GM21825 (cell line): Measurements from ENCODE around the gene ENTR1.
"Not testable (repeated sequence)": the region's sequence is repeated elsewhere in the genome, so short reads cannot be mapped to it uniquely, and the experiment has no call there.

Experiments
- ATAC-seq: cut with Tn5 transposase; IDR thresholded peaks from one replicate; pipeline ENCODE4 v1.9.1; 2021; ENCODE audit warnings: mild to moderate bottlenecking, moderate library complexity; ENCODE audit not compliant: unreplicated experiment

The ENTR1 gene

DNA sequence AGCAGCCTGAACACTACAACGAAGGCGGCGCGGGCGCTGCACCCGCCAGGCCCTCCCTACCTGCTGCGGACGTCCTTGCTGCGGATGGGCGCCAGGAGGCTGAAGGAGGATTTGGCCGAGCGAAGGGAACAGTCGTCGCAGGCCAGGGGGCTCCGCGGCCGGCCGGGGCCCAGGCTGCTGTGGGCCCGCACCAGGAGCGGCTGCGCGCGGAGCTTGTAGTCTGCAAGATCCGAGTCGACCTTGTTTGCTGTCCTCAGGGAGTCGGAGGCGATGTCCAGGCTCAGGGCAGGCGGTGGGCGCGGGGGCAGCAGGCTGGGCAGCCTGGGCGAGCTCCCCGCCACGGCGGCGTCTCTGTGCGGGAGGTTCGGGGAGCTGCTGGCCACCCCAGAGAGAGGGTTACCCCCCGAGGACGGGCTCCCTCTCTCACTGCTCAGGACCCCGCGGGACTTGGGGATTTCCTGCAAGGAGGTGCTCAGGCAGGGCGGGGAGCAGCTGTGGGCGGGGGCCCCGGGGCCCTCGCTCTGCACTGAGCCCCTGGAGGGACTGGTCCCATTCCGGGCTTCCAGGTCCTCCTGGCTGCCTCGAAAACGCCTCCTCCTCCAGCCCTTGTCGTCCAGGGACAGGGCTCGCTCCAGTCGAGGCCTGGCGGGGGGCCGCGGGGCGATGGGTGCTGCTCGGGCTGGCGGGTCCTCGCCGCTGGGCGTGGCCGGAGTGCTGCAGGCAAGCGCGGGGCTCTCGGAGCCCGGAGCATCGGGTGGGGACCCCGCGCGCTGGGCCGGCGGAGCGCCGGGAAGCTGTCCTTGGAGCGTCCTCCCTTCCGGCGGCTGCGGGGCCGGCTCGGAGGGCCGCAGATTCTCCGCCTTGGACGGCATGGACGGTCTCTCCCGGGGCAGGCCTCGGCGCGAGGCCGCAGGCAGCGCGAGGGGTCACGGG is 28.4 kb upstream of the ENTR1 start:
- ATAC-seq = peak; percentile 34

DNA sequence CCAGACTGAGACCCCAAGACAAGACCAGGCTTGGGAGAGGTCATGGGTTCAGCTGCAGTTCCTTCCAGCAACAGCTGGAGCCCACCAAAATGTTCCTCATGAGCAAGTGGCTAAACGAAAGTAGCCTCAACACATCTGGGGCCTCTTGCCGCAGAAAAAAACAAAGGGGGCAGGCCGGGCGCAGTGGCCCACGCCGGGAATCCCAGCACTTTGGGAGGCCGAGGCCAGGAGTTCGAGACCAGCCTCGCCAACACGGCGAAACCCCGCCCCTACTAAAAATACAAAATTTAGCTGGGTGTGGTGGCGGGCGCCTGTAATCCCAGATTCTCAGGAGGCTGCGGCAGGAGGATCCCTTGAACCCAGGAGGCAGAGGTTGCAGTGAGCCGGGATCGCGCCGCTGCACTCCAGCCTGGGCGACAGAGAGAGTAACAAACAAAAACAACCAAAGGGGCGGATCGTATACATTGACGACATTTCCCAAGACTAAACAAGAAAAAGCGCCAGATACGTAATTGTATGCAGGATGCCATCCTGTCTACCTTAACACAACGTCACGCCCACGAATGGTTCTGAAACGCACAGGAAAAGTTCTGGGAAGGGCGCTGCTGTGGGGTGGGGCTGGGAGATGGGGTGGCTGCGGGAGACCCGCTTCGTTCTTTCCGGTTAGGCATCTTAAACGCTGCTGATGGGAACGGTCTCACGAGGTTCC is 27.6 kb upstream of the ENTR1 start:
- ATAC-seq = no peak

DNA sequence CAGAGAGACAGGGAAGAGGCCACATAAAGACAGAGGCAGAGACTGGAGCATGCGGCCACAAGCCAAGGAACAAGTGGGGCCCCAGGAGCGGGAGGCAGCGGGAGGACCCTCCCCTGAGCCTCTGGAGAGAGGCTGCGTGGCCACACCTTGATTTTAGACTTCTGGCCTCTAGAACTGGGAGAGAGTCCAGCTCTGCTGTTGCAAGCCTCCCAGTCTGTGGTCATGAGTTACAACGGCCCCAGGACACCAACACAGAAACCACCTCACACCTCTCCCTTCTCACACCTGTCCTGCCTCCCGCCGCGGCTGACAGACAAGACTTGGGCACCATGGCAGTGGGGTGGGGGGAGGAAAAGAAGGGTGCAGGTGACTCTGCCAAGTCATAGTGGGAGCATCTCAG is 27.0 kb upstream of the ENTR1 start:
- ATAC-seq = no peak

DNA sequence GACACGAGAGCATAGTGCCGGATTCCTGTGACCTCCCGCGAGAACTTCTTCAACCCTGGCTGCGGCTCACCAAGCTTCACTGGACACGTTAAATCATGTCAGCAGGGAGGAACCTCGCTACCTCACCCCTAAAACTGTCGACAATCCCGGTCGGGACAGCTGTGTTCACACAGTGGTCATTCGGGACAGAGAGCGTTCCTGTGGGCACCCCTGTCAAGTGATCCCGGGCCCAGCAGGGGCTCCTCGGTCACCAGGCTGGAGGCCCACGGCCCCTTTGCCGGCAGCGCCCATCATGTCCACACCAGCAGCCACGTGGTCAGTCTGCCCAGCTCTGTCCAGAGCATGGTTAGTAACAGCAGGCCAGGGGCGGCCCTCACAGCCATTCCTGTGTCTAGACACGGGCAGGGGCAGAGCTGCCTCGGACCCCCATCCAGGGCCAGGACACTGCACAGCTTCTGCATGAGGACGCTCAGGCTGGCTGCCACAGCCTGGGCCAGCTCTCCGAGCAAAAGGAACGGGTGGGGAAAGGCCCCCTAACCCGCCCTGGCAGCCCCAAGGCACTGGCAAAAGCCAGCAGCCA is 25.7 kb upstream of the ENTR1 start:
- ATAC-seq = no peak

DNA sequence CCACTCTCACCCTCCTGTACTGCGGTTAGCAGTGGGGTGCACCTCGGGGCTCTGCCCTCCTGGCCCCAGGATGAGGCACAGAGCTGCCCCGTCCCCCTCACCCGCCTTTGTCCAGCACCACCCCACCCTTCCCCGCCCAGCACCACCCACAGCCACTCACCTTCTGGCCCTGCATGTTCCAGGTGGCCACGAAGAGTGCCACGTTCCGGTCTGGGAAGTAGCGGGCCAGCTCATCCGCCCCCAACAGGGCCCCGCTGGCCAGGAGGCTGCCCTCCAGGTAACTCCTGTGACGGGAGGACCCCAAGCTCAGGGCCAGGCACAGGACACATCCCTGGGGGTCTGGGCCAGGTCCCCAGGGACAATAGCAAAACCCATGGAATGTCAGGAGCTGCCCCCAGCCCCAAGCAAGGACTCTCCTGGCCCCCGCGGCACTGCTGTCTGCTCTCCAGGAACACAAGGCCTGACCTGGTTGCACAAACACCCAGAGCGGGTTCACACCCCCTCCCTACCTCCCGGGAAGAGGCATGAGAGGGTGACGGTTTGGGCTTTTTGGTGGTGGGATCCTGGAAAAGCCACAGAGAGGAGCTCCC is 24.3 kb upstream of the ENTR1 start:
- no peak for ATAC-seq

DNA sequence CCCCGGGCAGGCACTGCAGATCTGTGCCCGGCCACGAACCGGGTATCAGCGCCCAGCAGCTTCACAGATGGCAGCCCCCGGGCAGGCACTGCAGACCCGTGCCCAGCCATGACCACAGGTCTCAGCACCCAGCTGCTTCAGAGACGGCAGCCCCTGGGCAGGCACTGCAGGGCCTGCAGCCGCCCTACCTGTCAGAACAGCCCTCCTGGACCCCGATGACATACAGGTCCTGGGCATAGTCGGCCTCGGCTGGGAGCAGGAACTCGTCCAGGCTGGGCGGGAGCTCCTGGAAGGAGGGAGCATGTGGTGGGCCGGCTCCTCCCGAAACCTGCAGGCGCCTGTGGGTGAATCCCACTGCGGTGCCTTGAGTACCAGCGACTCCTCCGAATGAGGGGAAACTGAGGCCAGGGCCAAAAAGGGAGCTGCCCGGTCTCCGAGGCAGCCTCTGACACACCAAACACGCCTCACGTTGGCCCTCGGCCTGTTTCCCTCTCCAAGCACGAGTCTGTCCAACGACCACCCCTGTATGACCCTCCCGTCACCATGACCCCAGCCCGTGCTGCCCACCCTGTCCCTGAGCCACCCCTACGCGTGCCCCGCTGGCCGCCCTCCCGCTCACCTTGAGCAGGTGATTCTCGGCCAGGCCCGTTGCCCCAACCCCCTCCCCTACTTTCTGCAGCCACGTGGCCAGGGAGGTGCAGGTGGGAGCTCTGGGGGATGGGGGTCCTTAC is 23.6 kb upstream of the ENTR1 start:
- no peak for ATAC-seq

DNA sequence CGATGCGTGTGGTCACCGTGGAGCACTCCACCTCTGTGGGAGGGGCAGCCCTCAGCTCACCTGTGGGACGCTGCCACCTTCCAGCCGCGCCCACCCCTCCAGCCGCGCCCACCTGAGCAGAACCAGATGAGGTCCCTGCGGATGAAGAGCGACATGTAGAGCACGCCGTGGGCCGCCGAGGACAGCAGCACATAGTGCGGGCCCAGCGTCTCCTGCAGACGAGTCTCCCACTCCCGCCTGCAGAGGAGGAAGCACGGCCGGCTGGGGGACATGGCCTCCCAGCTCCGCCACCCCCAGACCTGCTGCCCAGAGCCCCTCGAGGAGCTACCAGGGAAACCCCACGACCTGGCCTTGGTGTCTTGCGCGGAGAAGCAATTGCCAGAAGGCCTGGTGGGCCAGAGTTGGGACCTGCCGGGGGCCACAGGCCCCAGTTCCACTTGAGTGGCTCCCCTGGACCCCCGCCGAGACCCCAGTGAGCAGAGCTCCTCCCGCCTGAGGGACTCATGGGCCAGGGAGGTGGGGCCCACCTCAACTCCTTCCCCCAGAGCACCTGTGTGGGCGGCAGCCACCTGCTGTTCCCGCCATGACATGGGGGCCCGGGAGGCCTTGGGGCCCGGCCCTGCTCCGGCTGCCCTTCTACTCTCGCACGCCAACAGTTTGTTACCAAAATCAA is 22.8 kb upstream of the ENTR1 start:
- ATAC-seq = no peak

DNA sequence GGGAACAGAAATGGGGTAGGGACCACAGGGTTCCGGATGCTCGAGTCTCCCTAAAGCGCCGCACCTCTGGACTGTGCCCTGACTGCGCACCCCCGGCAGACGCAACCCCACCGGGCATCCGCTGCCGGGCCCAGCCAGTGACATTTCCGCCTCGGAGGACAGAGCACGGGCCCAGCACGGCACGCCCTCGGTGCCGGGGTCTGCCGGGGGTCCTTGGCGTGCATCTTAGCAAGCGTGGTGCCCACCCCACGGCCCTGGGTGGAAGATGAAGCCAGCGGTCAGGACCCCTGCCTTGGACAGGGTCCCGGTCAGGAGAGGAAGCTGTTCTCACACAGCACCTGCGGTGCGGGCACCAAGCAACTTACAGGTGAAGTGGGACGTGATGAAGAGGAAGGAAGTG is 22.2 kb upstream of the ENTR1 start:
- ATAC-seq = no peak

DNA sequence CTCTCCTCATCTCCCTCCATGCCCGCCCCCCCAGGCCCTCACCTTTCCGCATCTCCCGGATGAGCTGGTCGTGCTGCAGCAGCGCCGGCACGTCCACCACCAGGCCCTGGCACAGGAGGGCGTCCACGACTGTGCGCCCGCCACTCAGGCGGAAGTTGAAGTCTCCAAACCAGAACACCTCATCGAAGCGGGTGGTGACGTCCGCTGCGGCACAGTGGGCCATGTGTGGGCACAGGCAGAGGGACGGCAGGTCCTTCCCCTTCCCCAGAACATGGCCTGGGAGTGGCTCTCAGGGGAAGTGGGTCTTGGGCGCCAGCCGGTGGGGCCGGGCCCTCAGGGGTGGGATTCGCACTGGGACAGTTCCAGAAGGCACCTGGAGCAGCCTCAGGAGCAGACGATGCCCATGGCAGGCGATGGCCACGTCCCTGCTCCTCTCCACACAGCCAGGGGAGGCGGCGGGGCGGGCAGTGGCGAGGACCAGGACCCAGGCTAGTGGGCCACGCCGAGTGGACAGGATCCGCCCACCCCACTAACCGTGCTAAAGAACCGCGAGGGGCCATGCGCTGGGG is 21.5 kb upstream of the ENTR1 start:
- no peak for ATAC-seq

DNA sequence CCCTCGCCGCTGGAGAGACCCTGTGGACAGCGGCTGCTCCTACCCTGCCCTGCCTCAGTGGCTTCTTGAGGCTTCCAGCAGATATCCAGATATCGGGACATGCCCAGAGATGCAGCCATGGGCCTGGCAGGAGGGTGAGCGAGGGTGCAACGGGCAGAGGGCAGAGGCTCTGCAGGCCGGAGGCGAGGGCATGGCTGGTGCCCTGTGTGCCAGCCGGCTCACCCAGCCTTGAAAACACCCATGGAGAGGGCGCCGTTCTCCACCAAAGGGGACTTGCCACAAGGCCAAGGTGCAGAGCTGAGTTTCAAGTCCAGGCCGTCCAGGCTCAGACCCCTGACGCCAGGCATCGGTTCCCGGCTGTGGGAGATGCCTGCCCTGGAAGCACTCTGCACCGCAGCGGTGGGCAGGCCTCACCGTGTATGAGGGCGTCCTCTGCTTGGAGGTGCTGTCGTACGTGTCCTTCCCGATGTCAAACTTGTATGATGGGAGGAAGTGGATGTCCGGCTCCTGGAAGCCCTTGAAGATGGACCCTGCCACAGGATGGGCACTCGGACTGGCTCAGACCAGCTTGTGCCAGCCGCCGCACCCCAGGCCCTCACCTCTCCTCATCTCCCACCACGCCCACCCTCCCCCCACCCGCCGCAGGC is 20.3 kb upstream of the ENTR1 start:
- no peak for ATAC-seq

DNA sequence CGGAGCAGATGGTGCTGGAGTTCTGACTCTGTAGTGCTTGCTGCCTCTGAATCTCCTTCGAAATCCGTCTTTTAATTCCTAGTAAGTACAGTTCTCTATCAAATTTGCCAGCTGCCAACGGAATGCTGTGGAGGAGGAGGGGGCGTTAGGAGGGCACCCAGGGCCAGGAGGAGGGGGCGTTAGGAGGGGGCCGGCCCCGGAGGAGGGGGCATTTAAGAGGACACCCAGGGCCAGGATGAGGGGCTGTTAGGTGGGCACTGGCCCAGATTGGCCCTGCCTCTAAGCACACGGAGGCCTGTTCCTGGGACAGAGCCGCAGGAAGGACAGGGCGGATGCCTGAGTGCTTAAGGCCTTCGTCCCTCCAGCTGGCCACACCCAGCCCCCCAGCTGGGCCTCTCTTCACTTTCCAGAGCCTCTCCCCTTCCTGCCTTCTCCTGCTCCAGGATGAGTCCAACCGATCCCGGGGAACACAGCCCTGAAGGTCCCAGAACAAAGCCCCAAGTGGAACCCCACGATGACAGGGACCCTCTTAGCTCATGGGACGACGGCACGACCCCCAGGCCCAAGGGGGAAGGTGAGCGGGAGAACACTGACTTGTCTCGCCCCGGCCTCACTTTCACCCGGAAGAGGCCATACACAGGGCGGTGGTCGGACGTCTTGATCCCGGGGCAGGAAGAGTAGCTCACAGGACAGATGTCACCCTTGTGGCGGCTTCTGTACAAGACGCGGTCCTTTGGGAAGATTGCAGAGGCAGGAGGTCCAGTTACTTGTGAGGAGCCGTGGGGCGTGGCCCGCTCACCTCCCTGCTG is 19.5 kb upstream of the ENTR1 start:
- ATAC-seq = no peak

DNA sequence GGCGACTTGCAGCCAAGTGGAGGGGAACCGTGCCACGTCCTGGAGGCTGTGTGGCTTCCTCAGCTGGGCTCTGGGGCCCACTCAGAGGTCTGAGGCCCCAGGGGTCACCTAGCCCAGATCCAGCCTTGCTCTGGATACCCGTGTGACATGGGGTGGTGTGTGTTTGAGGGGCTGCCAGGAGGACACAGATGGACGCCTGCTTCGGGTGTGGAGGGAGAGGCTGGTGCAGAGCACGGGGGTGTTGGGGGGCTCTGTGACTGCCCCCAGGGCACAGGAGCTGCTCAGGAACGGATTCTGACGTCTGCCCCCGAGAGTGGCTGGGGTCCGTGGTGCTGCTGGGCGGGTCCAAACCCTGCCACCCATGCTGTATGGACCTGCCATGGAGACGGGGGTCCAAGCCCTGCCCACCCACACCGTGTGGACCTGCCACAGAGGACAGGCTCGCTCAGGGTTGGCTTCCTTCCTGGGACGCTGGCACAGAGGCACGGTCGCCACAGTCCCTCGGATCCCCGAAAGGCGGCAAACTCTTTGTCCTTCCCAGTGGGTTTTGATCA is 18.7 kb upstream of the ENTR1 start:
- no peak for ATAC-seq

DNA sequence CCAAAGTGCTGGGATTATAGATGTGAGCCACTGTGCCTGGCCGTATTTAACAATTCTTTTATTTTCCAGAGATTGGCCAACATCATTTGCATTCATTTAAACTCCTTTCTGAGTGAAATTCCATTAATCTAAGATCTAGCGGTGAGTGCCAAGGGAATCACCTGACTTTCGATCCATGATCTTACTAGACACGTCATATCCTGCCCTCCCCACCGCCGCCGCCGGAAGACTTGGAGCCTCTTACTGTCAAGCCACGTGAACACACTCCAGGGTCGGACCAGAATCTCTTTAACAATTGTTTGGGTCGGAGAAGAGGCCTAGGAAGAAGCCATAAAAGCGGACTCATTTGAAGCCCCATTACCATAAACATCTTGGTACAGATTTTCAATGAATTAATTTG is 16.4 kb upstream of the ENTR1 start:
- no peak for ATAC-seq

DNA sequence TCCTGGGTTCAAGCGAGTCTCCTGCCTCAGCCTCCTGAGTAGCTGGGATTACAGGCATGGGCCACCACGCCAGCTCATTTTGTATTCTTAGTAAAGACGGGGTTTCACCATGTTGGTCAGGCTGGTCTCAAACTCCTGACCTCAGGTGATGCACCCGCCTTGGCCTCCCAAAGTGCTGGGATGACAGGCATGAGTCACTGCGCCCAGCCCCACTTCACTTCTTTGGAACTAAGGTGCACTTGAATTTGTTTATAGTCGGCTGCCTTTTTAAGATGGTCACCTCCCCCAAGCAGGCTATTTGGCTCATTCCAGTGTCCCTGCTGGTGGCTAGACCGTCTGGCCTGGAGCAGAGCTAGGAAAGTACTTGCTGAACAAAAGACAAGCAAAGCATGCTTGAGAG is 15.0 kb upstream of the ENTR1 start:
- ATAC-seq = not testable (repeated sequence)

DNA sequence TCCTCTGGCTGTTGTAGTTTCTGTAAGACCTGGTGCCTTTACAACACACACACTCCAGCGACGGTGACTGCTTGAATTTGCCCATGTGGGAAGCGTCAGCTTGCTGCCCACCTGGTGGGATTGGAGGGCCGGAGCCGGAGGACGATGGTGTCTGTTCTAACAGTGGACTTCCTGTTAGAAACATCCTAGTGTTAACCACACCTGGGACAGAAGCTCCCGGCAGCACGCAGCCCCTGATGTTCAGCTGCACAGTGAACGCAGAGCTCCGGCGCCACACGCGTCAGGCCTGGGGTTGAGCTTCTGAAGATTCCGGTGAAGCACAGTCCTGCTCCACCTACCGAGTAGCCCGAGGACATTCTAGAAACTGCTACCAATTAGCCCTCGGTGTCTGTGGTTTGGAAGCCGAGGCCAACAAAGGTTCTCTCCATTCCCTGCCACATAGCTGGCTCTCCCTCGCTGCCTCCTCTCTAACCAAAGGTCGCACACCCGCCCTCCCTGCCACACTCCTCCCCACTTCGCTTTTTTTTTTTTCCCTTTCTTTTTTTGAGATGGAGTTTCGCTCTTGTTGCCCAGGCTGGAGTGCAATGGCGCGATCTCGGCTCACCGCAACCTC is 14.4 kb upstream of the ENTR1 start:
- no peak for ATAC-seq

DNA sequence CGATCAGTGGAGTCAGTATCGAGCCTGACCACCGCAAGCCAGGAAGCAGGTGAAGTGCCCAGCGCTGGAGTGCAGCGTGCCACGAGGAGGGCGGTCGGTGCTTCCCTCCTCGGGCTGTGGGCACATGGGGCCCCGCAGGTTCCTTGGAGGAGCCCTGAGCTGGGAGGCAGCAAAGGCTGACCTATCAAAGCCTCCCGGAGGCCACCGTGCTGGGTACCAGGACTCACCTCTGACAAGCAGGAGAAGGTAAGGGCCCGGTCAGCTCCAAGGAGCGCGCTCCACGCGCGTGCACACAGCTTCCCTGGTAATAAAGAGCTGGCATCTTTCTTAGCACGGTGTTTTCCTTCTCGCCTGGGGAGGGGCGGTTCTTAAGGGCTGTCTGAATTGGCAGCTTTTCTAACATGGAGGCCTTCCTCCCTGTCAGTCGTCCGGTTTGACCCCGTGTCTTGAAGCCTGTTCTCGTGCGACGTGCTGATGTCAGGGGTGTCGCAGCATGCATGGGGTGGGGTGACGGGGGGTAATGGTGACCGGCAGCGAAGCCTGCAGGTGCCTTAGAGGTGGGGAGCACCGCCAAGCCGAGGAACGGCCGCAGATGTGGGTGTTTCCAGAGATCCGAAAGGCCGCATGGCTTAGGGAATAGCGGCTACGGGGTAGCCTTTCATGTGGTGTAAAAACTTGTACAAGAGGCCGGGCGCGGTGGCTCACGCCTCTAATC is 13.2 kb upstream of the ENTR1 start:
- ATAC-seq = no peak

DNA sequence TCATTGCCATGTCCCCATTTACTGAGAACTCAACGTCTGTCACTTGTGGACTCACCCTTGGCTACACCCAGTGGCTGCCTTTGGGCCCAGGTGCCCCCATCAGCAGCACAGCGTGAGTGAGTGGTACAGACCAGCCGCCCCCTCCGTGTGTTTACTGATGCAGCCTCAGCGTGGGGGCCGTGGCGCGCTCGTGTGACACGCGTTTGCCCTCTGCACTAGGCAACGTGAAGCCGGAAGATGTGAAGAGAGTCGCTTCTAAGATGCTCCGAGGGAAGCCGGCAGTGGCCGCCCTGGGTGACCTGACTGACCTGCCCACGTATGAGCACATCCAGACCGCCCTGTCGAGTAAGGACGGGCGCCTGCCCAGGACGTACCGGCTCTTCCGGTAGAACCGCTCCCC is 12.5 kb upstream of the ENTR1 start:
- ATAC-seq = no peak
